NCI-H1105 treated with DMSO at 0.1 percent for 48 hours (cell line): Measurements from ENCODE around the gene MPST.

Source experiments
- DNase-seq: peaks from one replicate; lab custom pipeline; 2025; lab: John Stamatoyannopoulos, UW

MPST gene

DNA sequence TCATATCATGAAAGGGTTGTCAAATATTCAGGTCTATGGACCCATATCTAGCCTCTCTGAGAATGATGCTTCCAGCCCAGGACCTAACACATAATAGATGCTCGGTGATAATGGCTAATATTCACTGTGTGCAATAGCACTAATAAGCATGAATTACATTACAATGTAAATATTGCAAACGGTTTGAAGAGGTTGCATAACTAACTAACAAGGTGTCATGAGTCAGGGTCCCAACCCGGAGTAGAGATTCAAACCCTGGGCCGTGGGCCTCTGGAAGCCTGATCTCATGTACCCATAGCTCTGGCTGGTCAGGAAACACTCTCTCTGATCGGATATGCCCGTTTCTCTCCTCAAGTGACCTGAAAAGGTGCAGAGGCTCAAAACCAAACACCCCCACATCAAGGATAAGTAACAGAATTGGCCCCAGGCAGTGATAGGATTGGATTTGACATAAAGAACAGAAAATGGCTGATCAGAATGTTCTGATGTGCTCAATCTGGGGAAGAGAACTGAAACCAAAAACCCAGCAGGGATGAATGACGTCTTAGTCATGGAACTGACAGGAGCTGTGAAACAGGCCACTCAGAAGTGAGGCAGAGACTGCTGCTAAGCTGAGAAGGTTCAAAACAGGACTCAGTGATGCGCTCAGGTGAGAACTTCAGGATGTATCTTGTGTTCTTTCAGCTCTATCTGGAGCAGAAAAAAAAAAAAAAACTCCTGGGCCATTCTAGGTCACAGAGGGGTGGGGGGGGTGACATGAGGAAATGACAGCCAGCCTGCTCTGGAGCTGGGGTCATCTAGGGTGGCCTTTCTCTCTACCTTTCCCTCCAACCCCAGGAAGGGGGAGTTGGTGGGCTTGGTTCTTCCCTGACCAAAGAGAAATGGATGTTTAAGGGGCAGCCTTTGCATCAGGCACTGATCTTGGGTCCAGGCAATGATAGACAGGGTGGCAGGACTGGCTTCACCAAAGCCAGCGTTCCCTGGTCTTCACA, 25.4 kb downstream of the MPST start:
- no peak for DNase-seq

DNA sequence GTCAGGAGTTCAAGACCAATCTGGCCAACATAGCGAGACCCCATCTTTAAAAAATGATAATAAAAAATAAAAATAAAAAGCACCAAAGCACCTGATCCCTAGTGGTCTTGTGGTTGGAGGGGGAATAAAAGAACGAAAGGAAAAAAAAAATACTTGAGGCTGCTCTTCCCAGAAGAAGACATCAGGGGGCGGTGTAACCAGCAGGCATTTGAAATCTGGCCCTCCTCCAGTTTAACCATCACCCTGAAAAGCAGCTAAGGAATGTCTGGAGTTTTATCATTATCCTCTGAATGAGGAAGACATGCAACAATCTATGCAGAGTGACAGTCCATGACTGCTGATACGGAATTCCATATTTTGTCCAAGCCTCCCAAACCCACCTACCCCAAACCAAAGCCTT, 26.4 kb downstream of the MPST start:
- no peak for DNase-seq

DNA sequence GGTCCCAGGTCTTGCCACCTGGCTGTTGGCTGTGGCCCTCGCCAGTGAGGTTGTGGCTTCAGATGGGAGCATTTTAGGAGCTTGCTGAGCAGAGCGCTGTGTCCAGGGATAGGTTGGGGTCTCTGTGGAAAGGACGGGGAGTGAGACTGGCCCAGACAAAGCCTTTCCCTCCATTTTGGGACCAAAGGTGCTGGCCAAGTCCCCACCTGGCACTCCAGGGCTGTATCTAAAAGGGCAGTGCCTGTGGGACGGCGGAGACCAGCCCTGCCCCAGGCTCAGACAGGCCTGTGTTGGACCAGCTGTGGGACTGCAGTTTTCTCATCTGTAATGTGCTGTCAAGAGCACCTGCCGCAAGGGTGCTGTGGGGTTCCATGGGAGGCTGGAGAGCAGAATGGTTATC, 27.0 kb downstream of the MPST start:
- DNase-seq, result no peak

DNA sequence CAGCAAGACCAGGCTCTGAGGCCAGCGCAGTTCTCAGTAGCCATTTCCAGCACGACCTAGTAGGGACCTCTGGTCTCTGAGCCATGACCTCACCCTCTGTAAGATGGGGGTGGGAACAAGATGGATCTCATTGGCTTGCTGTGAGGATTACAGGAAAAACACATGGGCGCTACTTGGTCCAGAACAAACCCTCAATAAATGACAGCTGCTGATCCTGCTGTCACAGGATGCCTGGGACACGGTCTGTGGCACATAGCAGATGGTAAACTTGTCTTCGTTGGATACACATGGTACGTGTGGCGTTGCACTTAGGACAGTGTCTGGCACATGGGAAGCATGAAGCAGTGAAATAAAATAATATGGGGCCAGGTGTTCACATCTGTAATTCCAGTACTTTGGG, 27.5 kb downstream of the MPST start:
- DNase-seq, result no peak

DNA sequence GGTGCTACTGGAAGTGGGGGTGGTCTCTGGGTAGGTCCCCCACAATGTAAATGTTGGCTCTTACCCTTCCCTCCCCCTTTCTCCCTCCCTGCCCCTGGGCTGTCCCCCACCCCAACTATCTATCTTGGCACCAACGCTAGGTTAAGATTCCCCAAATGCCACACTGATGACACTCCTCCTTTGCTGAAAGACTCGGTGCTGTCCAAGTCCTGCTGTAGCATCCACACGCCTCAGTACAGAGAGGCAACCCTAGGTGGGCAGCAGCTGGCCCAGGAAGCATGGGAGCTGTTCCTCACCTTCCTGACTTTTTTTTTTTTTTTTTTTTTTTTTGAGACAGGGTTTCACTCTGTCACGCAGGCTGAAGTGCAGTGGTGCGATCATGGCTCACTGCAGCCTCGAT, 28.6 kb downstream of the MPST start:
- no peak for DNase-seq

DNA sequence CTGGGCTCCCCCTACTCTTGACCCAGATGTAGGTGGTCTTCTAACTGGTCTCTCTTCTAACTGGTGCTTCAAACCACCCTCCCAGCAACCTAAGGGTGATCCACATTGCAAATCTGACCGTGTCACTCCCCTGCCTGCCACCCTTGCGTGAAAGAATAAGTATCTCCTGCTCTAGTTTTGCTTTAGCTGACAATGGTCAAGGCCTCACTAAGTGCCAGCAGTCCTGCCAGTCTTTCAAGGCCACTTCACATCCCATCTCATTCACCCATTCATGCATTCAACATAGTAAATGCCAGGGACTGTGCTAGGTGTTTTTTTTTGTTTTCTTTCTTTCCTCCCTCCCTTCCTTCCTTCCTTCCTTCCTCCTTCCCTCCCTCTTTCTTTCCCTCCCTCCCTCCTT, 29.7 kb downstream of the MPST start:
- no peak for DNase-seq

DNA sequence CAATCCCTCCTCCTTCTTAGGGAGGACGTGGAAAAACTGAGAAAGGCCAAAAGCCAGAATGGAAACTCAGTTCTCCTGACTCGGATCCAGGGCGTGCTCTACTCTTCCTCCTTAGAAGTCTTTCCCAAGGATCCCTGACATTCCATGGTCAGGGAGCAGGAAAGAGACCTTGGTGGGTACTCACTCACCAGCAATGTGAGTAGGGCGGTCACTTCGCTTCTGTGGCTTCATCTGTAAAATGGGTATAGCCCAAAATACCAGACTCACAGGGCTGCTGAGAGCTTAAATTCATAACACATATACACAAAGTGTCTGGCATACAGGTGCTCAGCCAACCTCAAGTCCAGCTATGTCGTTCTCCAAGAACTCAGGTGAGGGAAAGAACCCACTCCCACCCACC, 31.4 kb downstream of the MPST start:
- no peak for DNase-seq

DNA sequence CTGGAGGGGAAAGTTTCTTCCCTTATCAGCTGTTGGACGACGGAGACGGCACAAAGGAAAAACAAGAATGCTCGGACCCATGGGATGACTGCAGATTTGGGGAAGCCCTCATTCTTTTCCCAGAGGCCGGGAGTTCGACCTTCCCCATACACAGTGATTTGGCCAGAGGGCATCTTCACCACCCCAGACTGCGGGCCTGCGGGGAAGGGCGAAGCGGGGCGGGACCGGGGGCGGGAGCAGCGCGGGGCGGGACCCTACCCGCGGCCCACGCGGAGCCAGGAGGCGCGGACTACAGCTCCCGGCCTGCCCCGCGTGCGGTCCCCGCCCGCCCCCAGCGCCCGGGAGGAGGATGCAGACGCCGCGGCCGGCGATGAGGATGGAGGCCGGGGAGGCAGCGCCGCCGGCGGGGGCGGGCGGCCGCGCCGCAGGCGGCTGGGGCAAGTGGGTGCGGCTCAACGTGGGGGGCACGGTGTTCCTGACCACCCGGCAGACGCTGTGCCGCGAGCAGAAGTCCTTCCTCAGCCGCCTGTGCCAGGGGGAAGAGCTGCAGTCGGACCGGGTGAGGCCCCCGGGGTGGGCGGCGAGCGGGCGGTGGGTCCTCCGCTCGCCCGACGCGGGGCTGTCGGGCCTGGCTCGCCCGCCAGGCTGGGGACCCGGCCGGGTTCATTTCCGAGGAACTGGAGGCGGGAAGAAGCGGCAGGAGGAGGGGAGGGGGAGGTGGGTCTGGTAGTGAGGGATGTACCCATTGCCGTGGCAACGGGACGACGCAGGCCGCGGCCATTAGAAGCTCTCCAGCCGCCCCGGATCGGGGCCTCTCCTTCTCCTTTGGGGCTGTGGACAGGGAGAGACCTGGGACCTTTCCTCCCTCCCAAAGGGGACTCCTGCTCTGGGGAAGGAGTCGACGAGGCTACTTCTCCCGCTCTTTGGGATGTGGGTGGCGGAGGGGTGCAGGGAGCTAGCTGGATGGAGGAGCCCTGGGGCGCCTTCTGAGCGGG, 32.1 kb downstream of the MPST start, which contains the start of gene KCTD17:
Gene KCTD17 (plus strand): TSS at position 352 of the 995 bp plus-strand sequence. CDS start 19 bp downstream, at position 371.
- peak; percentile 55 for DNase-seq

DNA sequence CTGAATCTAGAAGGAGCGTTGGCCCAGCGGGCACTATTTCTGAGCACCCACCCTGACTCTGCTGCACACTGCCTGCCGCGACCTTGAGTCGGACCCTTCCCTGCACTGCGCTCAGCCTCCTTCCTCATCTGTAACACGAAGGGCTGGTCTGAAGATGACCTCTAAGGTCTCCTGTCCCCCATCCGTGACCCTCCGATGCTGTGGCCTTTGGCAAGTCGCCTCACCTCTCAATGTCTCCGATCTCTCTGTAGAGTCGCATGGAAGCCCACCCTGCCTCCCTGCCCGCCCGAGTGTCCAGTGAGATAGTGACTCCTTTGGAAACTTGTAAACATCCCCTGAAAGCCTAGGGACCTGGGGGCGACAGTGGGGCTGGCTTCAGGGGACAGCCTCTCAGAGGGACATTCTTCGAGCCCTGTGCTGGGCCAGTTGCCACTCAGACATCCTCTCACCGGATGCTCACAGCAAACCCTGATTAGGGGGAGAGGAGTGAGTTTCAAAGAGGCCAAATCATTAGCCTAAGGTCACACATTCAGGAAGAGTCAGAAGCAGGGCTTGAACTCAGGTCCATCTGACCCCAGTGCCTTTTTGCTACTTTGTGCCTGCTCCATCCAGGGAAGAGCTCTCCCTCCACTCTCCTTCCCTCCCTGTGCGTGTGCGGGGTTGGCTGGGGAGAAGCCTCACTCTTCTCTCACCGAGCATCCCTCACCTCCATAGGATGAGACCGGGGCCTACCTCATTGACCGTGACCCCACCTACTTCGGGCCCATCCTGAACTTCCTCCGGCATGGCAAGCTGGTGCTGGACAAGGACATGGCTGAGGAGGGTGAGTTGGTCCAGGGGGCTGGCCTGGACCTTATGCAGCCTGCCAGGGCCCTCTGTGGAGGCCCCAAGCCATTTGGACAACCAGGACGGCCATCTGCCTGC, 33.1 kb downstream of the MPST start:
- no peak for DNase-seq

DNA sequence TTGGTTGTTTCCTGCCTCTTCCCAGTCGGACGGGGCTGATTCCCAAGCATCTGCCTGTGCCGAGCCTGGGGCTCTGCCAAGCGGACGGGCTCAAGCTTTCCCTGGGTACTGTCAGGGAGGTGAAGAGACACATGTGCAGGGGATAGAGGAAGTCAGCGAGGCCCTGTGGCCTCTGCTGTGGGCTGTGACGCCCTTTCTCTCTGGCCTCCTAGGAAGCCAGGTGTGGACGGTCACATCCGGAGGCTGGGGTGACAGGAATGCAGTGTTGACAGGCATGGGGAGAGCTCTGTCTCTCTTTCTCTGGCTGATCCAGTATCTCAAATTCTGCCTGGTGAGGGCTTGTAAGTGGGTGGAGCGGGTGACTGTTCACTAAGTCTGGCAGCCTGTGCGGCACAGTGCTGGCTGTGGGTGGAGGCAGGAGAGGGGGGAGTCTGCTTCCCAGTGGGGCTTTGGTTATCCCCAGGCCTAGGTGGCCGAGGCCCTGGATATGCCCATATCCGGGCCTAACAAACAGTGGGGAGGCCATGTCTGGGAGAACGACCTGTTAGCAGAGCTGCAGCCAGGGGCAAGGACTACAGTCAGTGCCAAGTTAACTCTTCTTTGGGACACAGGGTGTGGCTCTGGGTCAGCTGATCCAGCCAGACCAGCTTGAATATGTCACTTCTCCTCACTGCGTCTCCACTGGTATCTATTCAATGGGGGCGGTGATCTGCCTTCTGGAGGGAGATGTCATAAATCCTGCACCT, 33.9 kb downstream of the MPST start:
- DNase-seq, result no peak

DNA sequence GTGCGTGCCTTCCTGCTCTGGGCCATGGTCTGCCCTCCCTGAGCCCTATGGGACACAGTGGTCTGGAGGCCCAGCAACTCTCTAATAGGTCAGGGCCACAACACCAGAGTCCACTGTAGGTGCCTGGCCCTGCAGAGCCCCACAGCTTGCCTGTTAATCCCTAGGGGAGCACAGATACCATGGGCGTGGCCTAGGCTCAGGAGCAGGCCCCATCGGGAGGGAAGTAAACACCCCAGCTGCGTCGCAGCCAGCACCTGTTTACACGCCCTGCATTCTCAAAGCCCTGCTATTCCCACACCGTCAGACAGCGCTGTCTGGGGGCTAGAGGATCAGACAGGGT, 34.5 kb downstream of the MPST start:
- DNase-seq, result no peak

DNA sequence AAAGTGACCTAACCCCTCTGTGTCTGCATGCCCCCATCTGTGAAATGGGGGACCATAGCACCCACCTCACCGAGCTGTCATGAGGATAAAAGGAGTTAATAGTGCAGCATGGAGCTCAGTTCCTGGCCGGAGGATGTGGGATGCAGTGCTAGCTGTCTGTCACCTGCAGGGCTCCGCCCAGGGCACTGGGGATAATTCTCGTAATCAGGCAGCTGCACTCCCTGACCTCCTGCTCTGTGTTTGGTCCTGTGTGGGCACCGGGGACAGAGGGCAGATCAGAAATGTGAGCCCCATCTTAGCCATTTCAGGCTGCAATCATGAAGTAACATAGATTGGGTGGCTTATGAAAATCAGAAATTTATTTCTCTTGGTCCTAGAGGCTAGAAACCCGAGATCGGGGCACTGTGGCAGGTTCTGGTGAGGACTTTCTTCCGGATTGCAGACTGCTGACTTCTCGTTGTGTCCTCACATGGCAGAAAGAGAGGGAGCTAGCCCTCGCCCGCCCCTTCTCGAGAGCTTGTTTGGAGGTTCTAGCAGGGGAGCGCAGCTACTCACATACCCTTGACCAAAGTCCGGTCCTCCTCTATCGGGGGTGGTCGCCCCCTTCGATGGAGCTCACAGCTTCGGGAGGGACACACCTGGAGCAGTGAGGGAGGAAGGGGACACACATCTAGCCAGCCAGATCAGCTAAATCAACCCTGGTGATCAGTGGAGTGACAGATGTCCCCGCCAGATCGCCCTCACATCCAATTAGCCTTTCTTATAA, 35.2 kb downstream of the MPST start:
- DNase-seq, result no peak

DNA sequence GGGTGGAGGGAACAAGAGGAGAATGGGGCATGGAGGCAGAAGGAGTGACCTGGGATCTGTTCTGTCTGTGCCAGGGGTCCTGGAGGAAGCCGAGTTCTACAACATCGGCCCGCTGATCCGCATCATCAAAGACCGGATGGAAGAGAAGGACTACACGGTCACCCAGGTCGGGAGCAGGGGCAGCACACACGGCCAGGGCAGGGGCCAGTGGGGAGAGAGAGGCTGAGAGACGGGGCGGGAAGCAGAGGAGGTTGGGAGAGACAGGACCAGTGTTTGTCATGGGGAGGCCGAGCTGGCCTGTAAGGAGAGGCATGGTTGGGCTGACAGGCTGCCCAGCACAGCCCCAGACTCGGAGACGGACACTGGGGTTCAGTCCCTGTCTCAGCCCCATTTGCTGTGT, 36.7 kb downstream of the MPST start:
- no peak for DNase-seq

DNA sequence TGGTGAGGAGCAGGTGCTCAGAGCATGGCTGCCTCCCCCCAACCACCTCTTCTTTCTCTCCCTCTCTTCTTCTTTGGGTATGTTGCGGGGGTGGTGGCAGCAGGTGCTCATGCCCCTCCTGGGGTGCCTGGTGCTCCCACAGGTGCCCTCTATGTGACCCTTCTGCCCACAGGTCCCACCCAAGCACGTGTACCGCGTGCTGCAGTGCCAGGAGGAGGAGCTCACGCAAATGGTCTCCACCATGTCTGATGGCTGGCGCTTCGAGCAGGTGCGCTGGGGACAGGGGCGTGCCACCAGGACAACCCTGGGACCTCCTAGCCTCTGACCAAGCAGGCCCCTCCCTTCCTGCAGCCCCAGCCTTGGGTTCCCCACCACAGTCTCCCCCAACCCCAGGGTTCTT, 37.7 kb downstream of the MPST start:
- DNase-seq, result no peak

DNA sequence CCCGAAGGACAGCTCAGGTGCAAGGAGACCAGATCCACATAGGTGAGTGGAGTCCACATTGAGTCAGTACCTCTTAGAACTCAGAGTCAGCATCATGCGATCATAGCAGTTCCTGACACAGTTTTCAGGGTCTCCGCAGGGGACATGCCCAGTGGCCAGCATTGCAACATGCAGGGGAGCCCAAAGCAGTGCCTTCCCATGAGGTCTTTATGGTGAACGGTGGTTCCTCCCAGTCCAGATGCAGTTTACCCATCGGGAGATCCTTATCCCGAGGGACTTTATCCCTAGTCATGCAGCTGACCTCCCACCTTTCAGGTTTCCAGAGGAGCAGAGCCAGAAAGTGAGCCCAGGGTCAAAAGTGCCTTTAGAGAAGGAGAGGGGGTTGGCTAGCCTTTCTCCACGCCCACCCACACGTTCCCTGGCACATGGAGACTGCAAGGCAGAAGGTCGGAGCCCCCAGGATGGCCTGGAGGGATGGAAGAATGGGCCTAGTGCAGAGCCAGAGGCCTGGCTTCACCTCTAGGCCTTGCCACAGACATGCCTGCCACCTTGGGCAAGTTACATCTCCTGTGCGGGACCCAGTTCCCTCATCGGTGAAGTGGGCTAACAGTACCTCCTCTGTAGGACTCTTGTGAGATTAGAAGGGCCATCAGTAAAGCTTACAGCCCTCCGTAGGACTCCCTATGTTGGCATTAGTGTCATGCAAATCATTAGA, 38.4 kb downstream of the MPST start:
- DNase-seq, result no peak

DNA sequence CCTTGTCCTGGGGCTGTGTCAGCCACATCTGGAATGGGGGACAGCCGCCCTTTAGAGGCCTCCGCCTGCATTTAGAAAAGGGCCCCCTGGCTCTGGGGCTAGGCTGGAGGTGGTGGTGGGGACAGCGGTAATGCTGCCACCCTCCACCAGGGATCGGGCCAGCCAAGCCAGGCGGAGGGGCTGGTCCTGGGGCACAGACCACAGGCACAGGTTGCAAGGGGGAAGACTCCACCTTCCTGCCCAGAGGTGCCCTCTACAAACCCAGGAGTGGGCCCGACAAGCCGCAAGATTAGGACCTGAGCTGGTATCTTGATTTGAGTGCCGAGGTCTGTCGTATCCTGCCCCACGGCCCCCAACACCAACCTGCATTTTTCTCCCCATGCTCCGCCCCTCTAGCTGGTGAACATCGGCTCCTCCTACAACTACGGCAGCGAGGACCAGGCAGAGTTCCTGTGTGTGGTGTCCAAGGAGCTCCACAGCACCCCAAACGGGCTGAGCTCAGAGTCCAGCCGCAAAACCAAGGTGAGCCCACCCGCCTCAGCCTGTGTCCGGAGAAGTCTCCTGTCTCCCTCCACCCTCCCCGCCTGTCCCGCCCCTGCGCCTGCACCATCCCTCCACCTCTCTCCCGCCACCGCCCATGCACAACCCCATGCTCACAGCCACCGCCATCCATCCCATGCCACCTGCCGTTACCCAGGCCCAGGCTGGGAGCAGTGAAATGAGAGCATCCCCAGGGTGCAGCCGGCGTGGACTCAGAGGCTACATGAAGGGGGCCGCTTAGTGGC, 39.6 kb downstream of the MPST start:
- DNase-seq, result no peak

DNA sequence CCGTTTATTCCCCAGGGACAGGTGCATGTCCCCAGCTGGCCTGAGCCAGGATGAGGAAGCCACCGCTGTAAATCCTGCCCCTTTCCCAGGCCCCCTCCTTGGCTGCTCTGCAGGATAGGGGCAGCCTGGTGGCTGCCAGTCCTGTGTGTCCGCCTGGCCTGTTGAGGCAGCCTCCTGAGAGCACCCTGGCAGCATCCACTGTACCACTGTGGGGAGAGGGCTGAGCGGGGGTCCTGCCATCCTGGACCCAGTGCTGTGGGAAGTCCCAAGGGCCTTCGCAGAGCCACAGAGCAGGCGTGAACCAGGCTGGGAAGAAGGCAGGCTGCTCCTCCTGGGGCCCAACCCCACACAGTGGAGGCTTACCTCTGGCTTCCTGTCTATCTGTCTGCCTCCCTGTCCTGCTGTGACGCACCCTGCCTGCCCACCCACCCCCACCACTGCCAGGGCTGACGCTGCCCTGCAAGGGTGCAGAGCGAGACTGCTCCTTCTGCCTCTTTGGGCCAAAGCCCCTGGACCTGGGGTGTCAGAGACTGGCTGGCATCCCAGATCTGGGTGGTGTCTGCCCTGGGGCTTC, 40.4 kb downstream of the MPST start:
- DNase-seq, result no peak
